KMS-11 (cell line): ENCODE results near the gene NKAIN2.

Source experiments
- H2AFZ ChIP-seq: fragments of 200-600 bp; sonication (generic); 2 replicates; pipeline ENCODE4 v1.6.1; 2016; ENCODE audit warnings: antibody characterized with exemption, mixed run types, low read depth
- H3K27ac ChIP-seq: fragments of 200-600 bp; sonication (generic); 2 replicates; pipeline ENCODE4 v1.6.1; 2016; ENCODE audit warnings: mild to moderate bottlenecking, mixed run types
- H3K27me3 ChIP-seq: fragments of 200-600 bp; sonication (generic); 2 replicates; pipeline ENCODE4 v1.6.1; 2017; ENCODE audit warnings: mild to moderate bottlenecking, low read depth, mixed run types, moderate library complexity; ENCODE audit not compliant: insufficient read depth
- H3K36me3 ChIP-seq: fragments of 200-600 bp; sonication (generic); 2 replicates; pipeline ENCODE4 v1.6.1; 2017; ENCODE audit warnings: mild to moderate bottlenecking, mixed run types; ENCODE audit not compliant: insufficient read depth
- H3K4me1 ChIP-seq: fragments of 200-600 bp; sonication (generic); 2 replicates; pipeline ENCODE4 v1.6.1; 2016; ENCODE audit warnings: mild to moderate bottlenecking, low read depth, mixed run types; ENCODE audit not compliant: poor library complexity, severe bottlenecking
- H3K4me2 ChIP-seq: fragments of 200-600 bp; sonication (generic); 2 replicates; pipeline ENCODE4 v1.7.0; 2016; ENCODE audit warnings: mild to moderate bottlenecking, mixed run types
- H3K4me3 ChIP-seq: fragments of 200-600 bp; sonication (generic); IDR thresholded peaks from 2 replicates; pipeline ENCODE4 v1.6.1; 2017; ENCODE audit warnings: low read depth, low read length, mixed read lengths; ENCODE audit not compliant: insufficient read depth
- H3K79me2 ChIP-seq: fragments of 200-600 bp; sonication (generic); 2 replicates; pipeline ENCODE4 v1.6.1; 2016; ENCODE audit warnings: low read depth, mixed run types; ENCODE audit not compliant: insufficient read depth
- H3K9ac ChIP-seq: fragments of 200-600 bp; sonication (generic); 2 replicates; pipeline ENCODE4 v1.6.1; 2016; ENCODE audit warnings: mild to moderate bottlenecking, mixed run types
- H4K20me1 ChIP-seq: fragments of 200-600 bp; sonication (generic); 2 replicates; pipeline ENCODE4 v1.6.1; 2016; ENCODE audit warnings: mild to moderate bottlenecking, mixed run types; ENCODE audit not compliant: insufficient read depth
- CTCF ChIP-seq: fragments of 200-600 bp; sonication (generic); conservative IDR thresholded peaks from 2 replicates; pipeline ENCODE4 v1.6.1; 2017; ENCODE audit warnings: low read depth, mild to moderate bottlenecking, antibody characterized with exemption, low read length, moderate library complexity, mixed read lengths

NKAIN2 gene

GRCh38 chr6:123777563-123777962, 26.1 kb upstream of the NKAIN2 start:
- no peaks in the 10 kb centered on the region for H4K20me1 ChIP-seq
- no peaks in the 10 kb centered on the region for H3K27me3 ChIP-seq
- H3K4me2 ChIP-seq: no peak overlapping the region
- H3K36me3 ChIP-seq: no peaks in the 10 kb centered on the region
- H2AFZ ChIP-seq: no peak overlapping the region
- H3K4me3 ChIP-seq: no peak overlapping the region
- peaks cover 4% of the 10 kb centered on the region for H3K4me1 ChIP-seq
- H3K27ac ChIP-seq: no peak overlapping the region
- no peaks in the 10 kb centered on the region for H3K79me2 ChIP-seq
- no peak for TF ChIP-seq CTCF
- H3K9ac ChIP-seq: no peak overlapping the region

- H3K36me3 ChIP-seq: no peaks in the 10 kb centered on the region
- no peak overlapping the region for H3K4me2 ChIP-seq
- no peak overlapping the region for H3K9ac ChIP-seq
- H3K27ac ChIP-seq: no peak overlapping the region
- H3K4me3 ChIP-seq: no peak overlapping the region
- no peak overlapping the region for H2AFZ ChIP-seq
- no peaks in the 10 kb centered on the region for H3K79me2 ChIP-seq
- no peaks in the 10 kb centered on the region for H3K27me3 ChIP-seq
- no peaks in the 10 kb centered on the region for H3K4me1 ChIP-seq
- H4K20me1 ChIP-seq: no peaks in the 10 kb centered on the region
- no peak for TF ChIP-seq CTCF
These were observed 23.6 kb upstream of the NKAIN2 start for GRCh38 chr6:123780021-123780420.

- no peaks in the 10 kb centered on the region for H3K4me1 ChIP-seq
- no peak overlapping the region for H3K27ac ChIP-seq
- no peaks in the 10 kb centered on the region for H4K20me1 ChIP-seq
- no peaks in the 10 kb centered on the region for H3K36me3 ChIP-seq
- no peak overlapping the region for H2AFZ ChIP-seq
- H3K4me3 ChIP-seq: no peak overlapping the region
- H3K4me2 ChIP-seq: no peak overlapping the region
- H3K9ac ChIP-seq: no peak overlapping the region
- TF ChIP-seq CTCF: no peak
- H3K79me2 ChIP-seq: no peaks in the 10 kb centered on the region
- no peaks in the 10 kb centered on the region for H3K27me3 ChIP-seq
These were observed 19.3 kb upstream of the NKAIN2 start for GRCh38 chr6:123784330-123784729.

- Histone ChIP-seq H3K79me2 (no peaks in the 10 kb centered on the region), H3K36me3 (no peaks in the 10 kb centered on the region), H3K9ac (no peak overlapping the region), H4K20me1 (no peaks in the 10 kb centered on the region), H3K27me3 (no peaks in the 10 kb centered on the region), H3K4me2 (no peak overlapping the region), H3K4me1 (no peaks in the 10 kb centered on the region), H3K4me3 (no peak overlapping the region), H2AFZ (no peak overlapping the region), H3K27ac (no peak overlapping the region)
- no peak for TF ChIP-seq CTCF
These were observed 18.6 kb upstream of the NKAIN2 start for GRCh38 chr6:123785039-123785438.

- Histone ChIP-seq H3K4me1 (no peaks in the 10 kb centered on the region), H3K79me2 (no peaks in the 10 kb centered on the region), H3K4me2 (no peak overlapping the region), H3K36me3 (no peaks in the 10 kb centered on the region), H3K27me3 (no peaks in the 10 kb centered on the region), H4K20me1 (no peaks in the 10 kb centered on the region), H3K9ac (no peak overlapping the region), H3K27ac (no peak overlapping the region), H2AFZ (no peak overlapping the region), H3K4me3 (no peak overlapping the region)
- TF ChIP-seq CTCF: no peak
These were observed 15.3 kb upstream of the NKAIN2 start for GRCh38 chr6:123788319-123788718.
